MM.1S (cell line): ENCODE data around the gene CDKN2A.

Source experiments
- DNase-seq: peaks from one replicate; pipeline ENCODE4 v3.0.0-alpha.2; 2015
- H2AFZ ChIP-seq: fragments of 300-600 bp; sonication (generic); 2 replicates; pipeline ENCODE4 v1.6.0; 2016; ENCODE audit warnings: antibody characterized with exemption, low read length
- H3F3A ChIP-seq: fragments of 300-600 bp; sonication (generic); 2 replicates; pipeline ENCODE4 v1.6.1; 2016; ENCODE audit warnings: mild to moderate bottlenecking, antibody characterized with exemption, low read length, moderate library complexity, mixed read lengths; ENCODE audit not compliant: insufficient read depth
- H3K27ac ChIP-seq: fragments of 300-600 bp; sonication (generic); 2 replicates; pipeline ENCODE4 v1.5.1; 2016; ENCODE audit warnings: mild to moderate bottlenecking, low read length
- H3K27me3 ChIP-seq: fragments of 300-600 bp; sonication (generic); replicated peaks from 2 replicates; pipeline ENCODE4 v1.6.0; 2016; ENCODE audit warnings: low read length; ENCODE audit not compliant: insufficient read depth
- H3K36me3 ChIP-seq: fragments of 300-600 bp; sonication (generic); replicated peaks from 2 replicates; pipeline ENCODE4 v1.6.1; 2016; ENCODE audit warnings: mild to moderate bottlenecking, low read length, mixed read lengths; ENCODE audit not compliant: insufficient read depth
- H3K4me1 ChIP-seq: fragments of 300-600 bp; sonication (generic); 2 replicates; pipeline ENCODE4 v1.6.1; 2016; ENCODE audit warnings: low read length, mixed read lengths
- H3K4me2 ChIP-seq: fragments of 300-600 bp; sonication (generic); 2 replicates; pipeline ENCODE4 v1.6.0; 2016; ENCODE audit warnings: low read depth, low read length
- H3K4me3 ChIP-seq: fragments of 300-600 bp; sonication (generic); 2 replicates; pipeline ENCODE4 v1.5.1; 2016; ENCODE audit warnings: low read length, mixed read lengths
- H3K79me2 ChIP-seq: fragments of 300-600 bp; sonication (generic); 2 replicates; pipeline ENCODE4 v1.6.1; 2016; ENCODE audit warnings: mixed run types, low read length, mixed read lengths
- H3K9ac ChIP-seq: fragments of 300-600 bp; sonication (generic); 2 replicates; pipeline ENCODE4 v1.6.1; 2016; ENCODE audit warnings: low read length, mixed read lengths
- H3K9me2 ChIP-seq: fragments of 300-600 bp; sonication (generic); replicated peaks from 2 replicates; pipeline ENCODE4 v1.6.1; 2016; ENCODE audit warnings: mild to moderate bottlenecking, low read length, mixed read lengths; ENCODE audit not compliant: insufficient read depth
- H3K9me3 ChIP-seq: fragments of 300-600 bp; sonication (generic); replicated peaks from 2 replicates; pipeline ENCODE4 v1.6.1; 2016; ENCODE audit warnings: mild to moderate bottlenecking, low read length, mixed read lengths; ENCODE audit not compliant: insufficient read depth
- H4K20me1 ChIP-seq: fragments of 300-600 bp; sonication (generic); 2 replicates; pipeline ENCODE4 v1.6.1; 2016; ENCODE audit warnings: mild to moderate bottlenecking, low read length, moderate library complexity, mixed read lengths; ENCODE audit not compliant: insufficient read depth
- CTCF ChIP-seq: fragments of 300-600 bp; sonication (generic); IDR thresholded peaks from 2 replicates; pipeline ENCODE4 v1.5.1; 2016; ENCODE audit warnings: antibody characterized with exemption, low read length, mixed read lengths
- EZH2 ChIP-seq: fragments of 300-600 bp; sonication (generic); optimal IDR thresholded peaks from 2 replicates; pipeline ENCODE3; 2017; ENCODE audit warnings: low read depth, mild to moderate bottlenecking, antibody characterized with exemption, low read length, mixed read lengths
- EZH2phosphoT487 ChIP-seq: fragments of 300-600 bp; sonication (generic); IDR thresholded peaks from 2 replicates; pipeline ENCODE4 v1.6.1; 2018; ENCODE audit warnings: antibody characterized with exemption, low read length

Gene CDKN2A

GRCh38 chr9:21976334-21976875 lies 17.8 kb downstream of the CDKN2A start:
- Histone ChIP-seq H3K36me3 (no peaks in the 10 kb centered on the region), H3K4me3 (no peak overlapping the region), H3K4me1 (no peaks in the 10 kb centered on the region), H3K27ac (no peak overlapping the region), H3K4me2 (no peak overlapping the region), H3K27me3 (no peaks in the 10 kb centered on the region), H3K9ac (no peak overlapping the region), H3F3A (no peaks in the 10 kb centered on the region), H2AFZ (no peak overlapping the region), H3K79me2 (no peaks in the 10 kb centered on the region), H3K9me3 (no peaks in the 10 kb centered on the region), H4K20me1 (no peaks in the 10 kb centered on the region), H3K9me2 (no peaks in the 10 kb centered on the region)
- TF ChIP-seq CTCF (no peak), EZH2 (no peak), EZH2phosphoT487 (no peak)
- DNase-seq: no peak

DNA sequence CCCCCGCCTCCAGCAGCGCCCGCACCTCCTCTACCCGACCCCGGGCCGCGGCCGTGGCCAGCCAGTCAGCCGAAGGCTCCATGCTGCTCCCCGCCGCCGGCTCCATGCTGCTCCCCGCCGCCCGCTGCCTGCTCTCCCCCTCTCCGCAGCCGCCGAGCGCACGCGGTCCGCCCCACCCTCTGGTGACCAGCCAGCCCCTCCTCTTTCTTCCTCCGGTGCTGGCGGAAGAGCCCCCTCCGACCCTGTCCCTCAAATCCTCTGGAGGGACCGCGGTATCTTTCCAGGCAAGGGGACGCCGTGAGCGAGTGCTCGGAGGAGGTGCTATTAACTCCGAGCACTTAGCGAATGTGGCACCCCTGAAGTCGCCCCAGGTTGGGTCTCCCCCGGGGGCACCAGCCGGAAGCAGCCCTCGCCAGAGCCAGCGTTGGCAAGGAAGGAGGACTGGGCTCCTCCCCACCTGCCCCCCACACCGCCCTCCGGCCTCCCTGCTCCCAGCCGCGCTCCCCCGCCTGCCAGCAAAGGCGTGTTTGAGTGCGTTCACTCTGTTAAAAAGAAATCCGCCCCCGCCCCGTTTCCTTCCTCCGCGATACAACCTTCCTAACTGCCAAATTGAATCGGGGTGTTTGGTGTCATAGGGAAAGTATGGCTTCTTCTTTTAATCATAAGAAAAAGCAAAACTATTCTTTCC lies 19.3 kb downstream of the CDKN2A start:
- Histone ChIP-seq H3K9ac (no peak overlapping the region), H3K79me2 (no peaks in the 10 kb centered on the region), H3F3A (no peaks in the 10 kb centered on the region), H2AFZ (no peak overlapping the region), H3K4me1 (no peaks in the 10 kb centered on the region), H3K27me3 (no peaks in the 10 kb centered on the region), H4K20me1 (no peaks in the 10 kb centered on the region), H3K4me2 (no peak overlapping the region), H3K36me3 (no peaks in the 10 kb centered on the region), H3K9me2 (no peaks in the 10 kb centered on the region), H3K9me3 (no peaks in the 10 kb centered on the region), H3K4me3 (no peak overlapping the region), H3K27ac (no peak overlapping the region)
- DNase-seq: no peak
- TF ChIP-seq EZH2phosphoT487 (no peak), EZH2 (no peak), CTCF (no peak)

- Histone ChIP-seq H3K9me2 (no peaks in the 10 kb centered on the region), H3F3A (no peaks in the 10 kb centered on the region), H3K36me3 (no peaks in the 10 kb centered on the region), H3K4me3 (no peak overlapping the region), H4K20me1 (no peaks in the 10 kb centered on the region), H3K9me3 (no peaks in the 10 kb centered on the region), H3K4me1 (no peaks in the 10 kb centered on the region), H3K27me3 (no peaks in the 10 kb centered on the region), H3K27ac (no peak overlapping the region), H2AFZ (no peak overlapping the region), H3K79me2 (no peaks in the 10 kb centered on the region), H3K4me2 (no peak overlapping the region), H3K9ac (no peak overlapping the region)
- TF ChIP-seq EZH2: no peak
- TF ChIP-seq EZH2phosphoT487: no peak
- TF ChIP-seq CTCF: no peak
- DNase-seq: no peak
These were observed 19.9 kb downstream of the CDKN2A start for GRCh38 chr9:21974343-21974721.
